Astrocyte (in vitro differentiated cells and primary cell): ENCODE measurements around the gene BFSP2.

ENCODE experiments used
- CTCF ChIP-seq: IDR thresholded peaks from 2 replicates; pipeline ENCODE4 v1.5.1; 2011; ENCODE audit warnings: low read depth, mild to moderate bottlenecking, inconsistent platforms, low read length, moderate library complexity; ENCODE audit not compliant: insufficient read depth
- EZH2 ChIP-seq: IDR thresholded peaks from 2 replicates; pipeline ENCODE4 v1.6.1; 2012; ENCODE audit warnings: mild to moderate bottlenecking, low read length, inconsistent platforms; ENCODE audit not compliant: insufficient read depth

DNA sequence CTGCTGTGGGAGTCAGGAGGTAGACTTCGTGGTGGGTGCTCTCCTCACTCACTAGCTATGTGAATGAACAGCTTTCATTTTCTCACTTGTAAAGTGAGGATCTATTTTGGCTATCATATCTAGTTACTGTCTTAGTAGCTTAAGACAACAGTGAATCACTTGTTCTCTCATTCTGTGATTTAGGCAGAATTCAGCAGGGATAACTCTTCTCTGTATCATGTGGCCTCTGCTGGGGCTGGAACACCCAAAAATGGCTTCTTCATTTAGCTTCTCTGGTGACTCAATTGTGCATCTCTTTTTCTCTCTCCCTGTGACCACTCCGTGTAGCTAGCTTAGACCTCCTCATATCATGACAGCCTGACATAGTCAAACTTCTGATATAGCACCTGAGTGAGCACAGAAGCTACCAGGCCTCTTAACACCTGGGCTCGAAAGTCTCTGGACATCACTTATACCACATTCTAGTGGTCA is 68.4 kb downstream of the BFSP2 start:
- TF ChIP-seq CTCF (no peak), EZH2 (no peak)
